RWPE2 (cell line): Measurements from ENCODE around the gene UCHL5.

Experiments used
- ATAC-seq: fragments of 200-7000 bp; cut with Tn5 transposase; 3 replicates; pipeline ENCODE4 v1.9.1; 2021; ENCODE audit warnings: low read depth
- DNase-seq: peaks from one replicate; pipeline ENCODE4 v3.0.0-alpha.2; 2020; ENCODE audit warnings: low spot score
- H3K27ac ChIP-seq: fragments of 450-650 bp; 2 replicates; pipeline ENCODE4 v1.5.1; 2017; ENCODE audit warnings: mild to moderate bottlenecking; ENCODE audit not compliant: poor library complexity, severe bottlenecking
- H3K27me3 ChIP-seq: fragments of 250-450 bp; sonication (Bioruptor Pico); 2 replicates; pipeline ENCODE4 v1.5.1; 2021; ENCODE audit warnings: mild to moderate bottlenecking, moderate library complexity; ENCODE audit not compliant: insufficient read depth, poor library complexity, severe bottlenecking
- H3K36me3 ChIP-seq: fragments of 250-450 bp; sonication (Bioruptor Pico); 2 replicates; pipeline ENCODE4 v1.5.1; 2020; ENCODE audit warnings: low read depth, mild to moderate bottlenecking, moderate library complexity
- H3K4me1 ChIP-seq: fragments of 250-450 bp; sonication (Bioruptor Pico); 2 replicates; pipeline ENCODE4 v1.5.1; 2021; ENCODE audit warnings: mild to moderate bottlenecking, moderate library complexity; ENCODE audit not compliant: insufficient read depth, poor library complexity, severe bottlenecking
- H3K4me3 ChIP-seq: fragments of 250-450 bp; sonication (Bioruptor Pico); 2 replicates; pipeline ENCODE4 v1.5.1; 2021; ENCODE audit warnings: mild to moderate bottlenecking, moderate library complexity; ENCODE audit not compliant: severe bottlenecking
- H3K9me3 ChIP-seq: fragments of 250-450 bp; sonication (Bioruptor Pico); 2 replicates; pipeline ENCODE4 v1.5.1; 2021; ENCODE audit warnings: mild to moderate bottlenecking, moderate library complexity; ENCODE audit not compliant: severe bottlenecking
- TF ChIP-seq, protein P1 (sequence below): fragments of 450-650 bp; IDR thresholded peaks from one replicate; pipeline ENCODE4 v1.5.1; 2017; ENCODE audit warnings: mild to moderate bottlenecking, moderate library complexity; ENCODE audit not compliant: poor library complexity, severe bottlenecking

Gene UCHL5

DNA sequence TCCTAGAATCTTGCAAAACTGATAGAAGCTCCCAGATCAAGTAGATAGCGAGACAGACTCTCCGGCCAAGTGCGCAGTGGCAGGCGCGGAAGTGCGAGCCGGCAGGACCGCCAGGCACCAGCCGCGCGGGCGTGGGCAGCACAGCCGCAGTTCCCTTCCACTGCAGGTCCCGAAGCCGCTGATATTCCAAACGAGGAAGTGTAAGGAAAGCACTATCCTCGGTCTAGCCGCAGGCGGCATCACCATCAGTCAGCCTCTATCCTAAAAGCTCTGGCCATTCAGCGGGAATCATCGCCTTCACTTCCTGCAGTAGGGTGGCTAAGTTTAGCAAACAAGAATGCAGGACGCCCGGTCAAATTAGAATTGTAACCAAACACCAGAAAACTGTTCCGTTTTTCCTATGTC, 45.3 kb upstream of the UCHL5 start:
- Histone ChIP-seq H3K27me3 (no peaks in the 10 kb centered on the region), H3K4me3 (peak overlapping the region; percentile 77), H3K4me1 (peaks cover 8% of the 10 kb centered on the region), H3K36me3 (peaks cover 19% of the 10 kb centered on the region), H3K9me3 (no peaks in the 10 kb centered on the region), H3K27ac (peak overlapping the region; percentile 82)
- DNase-seq = no peak
- TF ChIP-seq, protein P1, sequence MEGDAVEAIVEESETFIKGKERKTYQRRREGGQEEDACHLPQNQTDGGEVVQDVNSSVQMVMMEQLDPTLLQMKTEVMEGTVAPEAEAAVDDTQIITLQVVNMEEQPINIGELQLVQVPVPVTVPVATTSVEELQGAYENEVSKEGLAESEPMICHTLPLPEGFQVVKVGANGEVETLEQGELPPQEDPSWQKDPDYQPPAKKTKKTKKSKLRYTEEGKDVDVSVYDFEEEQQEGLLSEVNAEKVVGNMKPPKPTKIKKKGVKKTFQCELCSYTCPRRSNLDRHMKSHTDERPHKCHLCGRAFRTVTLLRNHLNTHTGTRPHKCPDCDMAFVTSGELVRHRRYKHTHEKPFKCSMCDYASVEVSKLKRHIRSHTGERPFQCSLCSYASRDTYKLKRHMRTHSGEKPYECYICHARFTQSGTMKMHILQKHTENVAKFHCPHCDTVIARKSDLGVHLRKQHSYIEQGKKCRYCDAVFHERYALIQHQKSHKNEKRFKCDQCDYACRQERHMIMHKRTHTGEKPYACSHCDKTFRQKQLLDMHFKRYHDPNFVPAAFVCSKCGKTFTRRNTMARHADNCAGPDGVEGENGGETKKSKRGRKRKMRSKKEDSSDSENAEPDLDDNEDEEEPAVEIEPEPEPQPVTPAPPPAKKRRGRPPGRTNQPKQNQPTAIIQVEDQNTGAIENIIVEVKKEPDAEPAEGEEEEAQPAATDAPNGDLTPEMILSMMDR = no peak
- ATAC-seq = peak; percentile 40

DNA sequence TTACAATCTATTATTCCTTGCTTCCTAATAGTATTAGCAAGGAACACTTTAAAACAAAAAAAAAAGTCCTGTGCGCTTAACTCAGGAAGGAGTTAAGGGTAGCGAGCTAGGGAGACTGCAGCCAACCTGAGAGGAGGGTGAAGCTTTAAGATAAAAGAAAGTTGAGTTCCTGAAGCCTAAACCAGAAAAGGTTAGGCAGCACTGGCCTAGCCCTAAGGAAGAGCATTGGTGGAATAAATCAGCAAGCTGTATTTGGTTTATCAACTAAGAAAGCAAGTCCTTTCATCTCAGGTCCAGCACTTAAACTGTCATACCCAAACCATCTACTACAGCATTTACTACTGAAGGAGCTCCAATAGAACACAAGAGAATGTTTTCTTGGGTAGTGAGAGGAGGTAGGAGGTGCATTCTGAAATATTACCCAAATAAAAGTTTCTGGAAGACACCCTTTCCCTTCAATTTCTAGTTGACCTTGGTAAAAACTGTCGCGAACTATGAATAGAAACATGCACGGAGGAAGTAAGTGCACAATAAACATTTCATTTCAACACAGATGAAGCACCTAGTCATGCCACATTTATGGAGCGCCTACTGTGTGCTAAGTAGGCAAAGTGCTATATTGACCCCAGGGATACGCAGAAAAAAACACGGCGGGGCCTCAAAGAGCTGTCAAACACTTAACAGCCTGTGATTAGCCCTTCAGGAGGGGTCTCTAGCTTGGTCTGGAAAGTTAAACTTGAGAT, 44.8 kb upstream of the UCHL5 start:
- Histone ChIP-seq H3K27me3 (no peaks in the 10 kb centered on the region), H3K4me3 (peak overlapping the region; percentile 77), H3K9me3 (no peaks in the 10 kb centered on the region), H3K4me1 (peaks cover 8% of the 10 kb centered on the region), H3K36me3 (peaks cover 25% of the 10 kb centered on the region), H3K27ac (peak overlapping the region; percentile 82)
- TF ChIP-seq, protein P1 = no peak
- ATAC-seq = no peak
- no peak for DNase-seq

- no peak overlapping the region for H3K27ac ChIP-seq
- no peak for DNase-seq
- H3K36me3 ChIP-seq = peaks cover 36% of the 10 kb centered on the region
- H3K27me3 ChIP-seq = no peaks in the 10 kb centered on the region
- no peak overlapping the region for H3K4me3 ChIP-seq
- no peak for ATAC-seq
- H3K9me3 ChIP-seq = no peaks in the 10 kb centered on the region
- TF ChIP-seq, protein P1 = no peak
- H3K4me1 ChIP-seq = peaks cover 8% of the 10 kb centered on the region
Measured at GRCh38 chr1:193102662-193103061, 43.5 kb upstream of the UCHL5 start.

- Histone ChIP-seq H3K4me3 (no peak overlapping the region), H3K27me3 (no peaks in the 10 kb centered on the region), H3K27ac (no peak overlapping the region), H3K4me1 (no peaks in the 10 kb centered on the region), H3K9me3 (peaks cover 2% of the 10 kb centered on the region), H3K36me3 (peaks cover 70% of the 10 kb centered on the region)
- TF ChIP-seq, protein P1 = no peak
- ATAC-seq = no peak
- DNase-seq = no peak
Measured at GRCh38 chr1:193094112-193094511, 35.0 kb upstream of the UCHL5 start.

DNA sequence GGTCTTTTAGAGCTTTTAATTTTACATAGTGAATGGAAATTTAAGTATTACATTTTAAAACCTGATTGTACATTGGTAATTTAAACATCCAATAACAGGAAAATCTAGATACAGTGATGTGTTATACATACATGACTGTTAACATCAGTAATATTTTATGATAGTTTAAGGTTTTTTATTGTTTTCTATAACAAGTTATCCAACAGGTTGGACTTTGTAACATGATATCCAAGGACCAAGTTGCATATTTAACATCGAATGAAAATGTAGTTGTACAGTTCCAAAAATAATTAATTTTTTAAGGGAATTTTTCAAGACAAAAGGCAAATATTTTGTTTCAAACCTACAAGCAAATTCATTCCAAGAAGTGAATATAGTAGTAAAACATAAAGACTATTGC, 31.7 kb upstream of the UCHL5 start:
- H3K36me3 ChIP-seq = peaks cover 54% of the 10 kb centered on the region

More for the DNA sequence above, 31.7 kb upstream of the UCHL5 start:
- H3K27ac ChIP-seq = no peak overlapping the region
- peaks cover 2% of the 10 kb centered on the region for H3K9me3 ChIP-seq
- no peaks in the 10 kb centered on the region for H3K27me3 ChIP-seq
- no peak for DNase-seq
- no peaks in the 10 kb centered on the region for H3K4me1 ChIP-seq
- no peak overlapping the region for H3K4me3 ChIP-seq
- no peak for ATAC-seq
- TF ChIP-seq, protein P1 = no peak
